ENCODE results near the gene PIGU. TPM values are rescaled to one million over a fixed set of nuclear protein-coding genes. Genes with fewer than 3 reads are reported as not detected.

PIGU gene
- total RNA-seq, 6 experiments from 2014 or later: 4.0 to 14.9 (median 7.3) TPM

DNA sequence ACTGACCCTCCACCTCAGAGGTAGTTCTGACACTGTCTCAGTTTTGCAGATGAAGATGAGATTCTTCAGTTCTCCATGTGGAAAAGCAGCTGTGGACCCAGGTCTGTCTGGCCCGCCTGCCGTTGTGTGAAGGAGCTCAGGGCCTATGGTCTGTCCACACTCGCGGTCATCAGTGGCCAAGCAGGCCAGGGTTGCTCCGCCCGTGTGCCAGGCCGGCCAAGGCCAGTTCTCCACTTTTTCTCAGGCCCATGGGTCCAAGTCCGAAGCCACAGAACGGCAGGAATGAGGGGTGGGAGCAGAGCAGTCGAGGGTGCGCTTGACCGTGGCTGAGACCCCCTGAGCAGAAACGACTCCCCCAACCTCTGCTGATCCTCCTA, 127.0 kb downstream of the PIGU start:
- WGBS (ENCODE audit: insufficient coverage, low coverage, low lambda C conversion rate, missing lambda C conversion rate): 94% methylated on average over 3 of the region's 13 CpGs
- H3K27ac ChIP-seq: no peak overlapping the region
- no peaks in the 10 kb centered on the region for H3K9me3 ChIP-seq
- no peaks in the 10 kb centered on the region for H3K36me3 ChIP-seq
- no peak overlapping the region for H3K4me3 ChIP-seq
- DNase-seq (no peak), ATAC-seq (no peak)
- no peak for TF ChIP-seq POLR2A (IDR thresholded peaks at IDR 0.05)
- TF ChIP-seq, protein P1, sequence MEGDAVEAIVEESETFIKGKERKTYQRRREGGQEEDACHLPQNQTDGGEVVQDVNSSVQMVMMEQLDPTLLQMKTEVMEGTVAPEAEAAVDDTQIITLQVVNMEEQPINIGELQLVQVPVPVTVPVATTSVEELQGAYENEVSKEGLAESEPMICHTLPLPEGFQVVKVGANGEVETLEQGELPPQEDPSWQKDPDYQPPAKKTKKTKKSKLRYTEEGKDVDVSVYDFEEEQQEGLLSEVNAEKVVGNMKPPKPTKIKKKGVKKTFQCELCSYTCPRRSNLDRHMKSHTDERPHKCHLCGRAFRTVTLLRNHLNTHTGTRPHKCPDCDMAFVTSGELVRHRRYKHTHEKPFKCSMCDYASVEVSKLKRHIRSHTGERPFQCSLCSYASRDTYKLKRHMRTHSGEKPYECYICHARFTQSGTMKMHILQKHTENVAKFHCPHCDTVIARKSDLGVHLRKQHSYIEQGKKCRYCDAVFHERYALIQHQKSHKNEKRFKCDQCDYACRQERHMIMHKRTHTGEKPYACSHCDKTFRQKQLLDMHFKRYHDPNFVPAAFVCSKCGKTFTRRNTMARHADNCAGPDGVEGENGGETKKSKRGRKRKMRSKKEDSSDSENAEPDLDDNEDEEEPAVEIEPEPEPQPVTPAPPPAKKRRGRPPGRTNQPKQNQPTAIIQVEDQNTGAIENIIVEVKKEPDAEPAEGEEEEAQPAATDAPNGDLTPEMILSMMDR (IDR thresholded peaks at IDR 0.05): no peak
- peaks cover 0 to 13% (median 0%) of the 10 kb centered on the region in 4 donors for H3K4me1 ChIP-seq
- intact Hi-C loops (cut with DNase I): loop anchor here in 1 of 2 donors (10.0 kb wide), 1 partner anchor 155 kb away; the partner anchor contains the start of gene TP53INP2
- no peaks in the 10 kb centered on the region for H3K27me3 ChIP-seq

DNA sequence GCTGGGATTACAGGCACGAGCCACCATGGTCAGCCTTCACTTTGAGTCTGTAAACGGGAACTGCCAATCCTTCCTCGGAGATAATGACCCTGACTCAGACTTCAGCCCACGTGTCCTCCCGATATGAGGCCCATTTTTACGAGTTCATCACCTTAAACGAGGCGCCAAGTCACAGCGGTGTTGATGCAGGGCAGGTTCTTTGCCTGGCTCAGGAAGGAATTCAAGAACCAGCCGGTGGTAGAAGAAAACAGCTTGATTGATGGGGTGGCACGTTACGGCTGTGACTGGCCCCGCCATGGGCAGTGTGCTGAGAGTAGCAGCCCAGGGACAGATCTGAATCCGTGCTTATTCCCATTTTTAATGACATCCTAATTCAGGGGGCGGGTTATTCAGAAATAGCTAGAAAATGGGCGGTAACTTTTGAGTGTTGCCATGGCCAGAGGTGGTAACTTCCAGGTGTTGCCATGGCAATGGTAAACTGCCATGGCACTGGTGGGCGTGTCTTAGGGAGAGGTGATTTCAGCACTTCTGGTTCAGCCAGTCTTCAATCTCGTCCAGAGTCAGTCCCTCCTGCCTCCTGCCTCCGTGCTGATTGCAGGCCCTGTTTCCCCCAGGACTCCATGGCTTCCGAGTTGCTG, 127.5 kb downstream of the PIGU start:
- TF ChIP-seq, protein P1 (IDR thresholded peaks at IDR 0.05): no peak
- no peak for TF ChIP-seq POLR2A (IDR thresholded peaks at IDR 0.05)
- H3K9me3 ChIP-seq: no peaks in the 10 kb centered on the region
- no peak overlapping the region for H3K4me3 ChIP-seq
- 76% methylated on average over 16 of the region's 20 CpGs for WGBS (ENCODE audit: insufficient coverage, low coverage, low lambda C conversion rate, missing lambda C conversion rate)
- no peaks in the 10 kb centered on the region for H3K27me3 ChIP-seq
- ATAC-seq (no peak), DNase-seq (no peak)
- no peak overlapping the region for H3K27ac ChIP-seq
- H3K36me3 ChIP-seq: no peaks in the 10 kb centered on the region
- intact Hi-C loops (cut with DNase I): loop anchor here in 1 of 2 donors (10.0 kb wide), 1 partner anchor 155 kb away; the partner anchor contains the start of gene TP53INP2
- H3K4me1 ChIP-seq: peaks cover 0 to 13% (median 0%) of the 10 kb centered on the region in 4 donors

- Histone ChIP-seq H3K27me3 (no peaks in the 10 kb centered on the region), H3K4me3 (no peak overlapping the region), H3K9me3 (no peaks in the 10 kb centered on the region), H3K36me3 (no peaks in the 10 kb centered on the region), H3K27ac (no peak overlapping the region), H3K4me1 (peaks cover 0 to 5% (median 0%) of the 10 kb centered on the region in 4 donors)
- intact Hi-C loops (cut with DNase I): loop anchor here in 1 of 2 donors (10.0 kb wide), 1 partner anchor 157 kb away; the partner anchor contains the start of gene TP53INP2
- TF ChIP-seq POLR2A (IDR thresholded peaks at IDR 0.05): no peak
- TF ChIP-seq, protein P1 (IDR thresholded peaks at IDR 0.05): no peak
- DNase-seq (no peak), ATAC-seq (peak in 1 of 4 donors; percentile 8)
- 87% methylated on average over 18 of the region's 22 CpGs for WGBS (ENCODE audit: insufficient coverage, low coverage, low lambda C conversion rate, missing lambda C conversion rate)
These were observed 128.9 kb downstream of the PIGU start for GRCh38 chr20:34547844-34548613.

- TF ChIP-seq POLR2A (IDR thresholded peaks at IDR 0.05): no peak
- TF ChIP-seq, protein P1 (IDR thresholded peaks at IDR 0.05): no peak
- ATAC-seq (no peak), DNase-seq (no peak)
- Histone ChIP-seq H3K4me3 (no peak overlapping the region), H3K9me3 (no peaks in the 10 kb centered on the region), H3K27me3 (no peaks in the 10 kb centered on the region), H3K4me1 (no peaks in the 10 kb centered on the region), H3K36me3 (peaks cover 0 to under 1% (median 0%) of the 10 kb centered on the region in 4 donors), H3K27ac (no peak overlapping the region)
- intact Hi-C loops (cut with DNase I): loop anchor here in 1 of 2 donors (10.0 kb wide), 1 partner anchor 158 kb away; the partner anchor contains the start of gene TP53INP2
- 95% methylated on average over 11 of the region's 11 CpGs for WGBS (ENCODE audit: insufficient coverage, low coverage, low lambda C conversion rate, missing lambda C conversion rate)
These were observed 130.1 kb downstream of the PIGU start for GRCh38 chr20:34546751-34547181.
